KMS-11 (cell line): Measurements from ENCODE around the gene GABPB2.

Source experiments
- H2AFZ ChIP-seq: fragments of 200-600 bp; sonication (generic); 2 replicates; pipeline ENCODE4 v1.6.1; 2016; ENCODE audit warnings: antibody characterized with exemption, mixed run types, low read depth
- H3K27ac ChIP-seq: fragments of 200-600 bp; sonication (generic); 2 replicates; pipeline ENCODE4 v1.6.1; 2016; ENCODE audit warnings: mild to moderate bottlenecking, mixed run types
- H3K27me3 ChIP-seq: fragments of 200-600 bp; sonication (generic); 2 replicates; pipeline ENCODE4 v1.6.1; 2017; ENCODE audit warnings: mild to moderate bottlenecking, low read depth, mixed run types, moderate library complexity; ENCODE audit not compliant: insufficient read depth
- H3K36me3 ChIP-seq: fragments of 200-600 bp; sonication (generic); 2 replicates; pipeline ENCODE4 v1.6.1; 2017; ENCODE audit warnings: mild to moderate bottlenecking, mixed run types; ENCODE audit not compliant: insufficient read depth
- H3K4me1 ChIP-seq: fragments of 200-600 bp; sonication (generic); 2 replicates; pipeline ENCODE4 v1.6.1; 2016; ENCODE audit warnings: mild to moderate bottlenecking, low read depth, mixed run types; ENCODE audit not compliant: poor library complexity, severe bottlenecking
- H3K4me2 ChIP-seq: fragments of 200-600 bp; sonication (generic); 2 replicates; pipeline ENCODE4 v1.7.0; 2016; ENCODE audit warnings: mild to moderate bottlenecking, mixed run types
- H3K4me3 ChIP-seq: fragments of 200-600 bp; sonication (generic); IDR thresholded peaks from 2 replicates; pipeline ENCODE4 v1.6.1; 2017; ENCODE audit warnings: low read depth, low read length, mixed read lengths; ENCODE audit not compliant: insufficient read depth
- H3K79me2 ChIP-seq: fragments of 200-600 bp; sonication (generic); 2 replicates; pipeline ENCODE4 v1.6.1; 2016; ENCODE audit warnings: low read depth, mixed run types; ENCODE audit not compliant: insufficient read depth
- H3K9ac ChIP-seq: fragments of 200-600 bp; sonication (generic); 2 replicates; pipeline ENCODE4 v1.6.1; 2016; ENCODE audit warnings: mild to moderate bottlenecking, mixed run types
- H4K20me1 ChIP-seq: fragments of 200-600 bp; sonication (generic); 2 replicates; pipeline ENCODE4 v1.6.1; 2016; ENCODE audit warnings: mild to moderate bottlenecking, mixed run types; ENCODE audit not compliant: insufficient read depth
- TF ChIP-seq, protein P1 (sequence below): fragments of 200-600 bp; sonication (generic); conservative IDR thresholded peaks from 2 replicates; pipeline ENCODE4 v1.6.1; 2017; ENCODE audit warnings: low read depth, mild to moderate bottlenecking, antibody characterized with exemption, low read length, moderate library complexity, mixed read lengths

The GABPB2 gene

DNA sequence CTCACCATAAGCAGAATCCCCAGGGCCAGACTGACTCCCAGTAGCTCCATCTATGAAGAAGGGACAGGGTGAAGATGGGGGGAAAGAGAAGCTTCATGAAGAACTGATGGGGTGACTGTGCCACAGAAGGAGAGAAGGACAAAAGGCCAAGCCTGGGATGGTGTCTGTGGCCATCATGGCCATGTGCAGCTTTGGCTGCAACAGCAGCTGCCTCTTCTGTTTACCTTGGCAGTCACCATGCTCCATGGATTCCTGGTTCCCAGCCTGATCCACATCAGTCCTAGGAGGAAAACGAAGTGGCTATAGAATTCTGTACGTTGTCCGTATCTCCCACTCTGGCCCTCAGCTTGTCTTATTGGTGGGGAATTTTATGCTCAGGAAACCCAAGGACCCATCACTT is 63.8 kb downstream of the GABPB2 start:
- H3K27ac ChIP-seq, result no peak overlapping the region
- H3K27me3 ChIP-seq, result no peaks in the 10 kb centered on the region
- no peaks in the 10 kb centered on the region for H4K20me1 ChIP-seq
- H2AFZ ChIP-seq, result no peak overlapping the region
- H3K36me3 ChIP-seq, result no peaks in the 10 kb centered on the region
- TF ChIP-seq, protein P1, sequence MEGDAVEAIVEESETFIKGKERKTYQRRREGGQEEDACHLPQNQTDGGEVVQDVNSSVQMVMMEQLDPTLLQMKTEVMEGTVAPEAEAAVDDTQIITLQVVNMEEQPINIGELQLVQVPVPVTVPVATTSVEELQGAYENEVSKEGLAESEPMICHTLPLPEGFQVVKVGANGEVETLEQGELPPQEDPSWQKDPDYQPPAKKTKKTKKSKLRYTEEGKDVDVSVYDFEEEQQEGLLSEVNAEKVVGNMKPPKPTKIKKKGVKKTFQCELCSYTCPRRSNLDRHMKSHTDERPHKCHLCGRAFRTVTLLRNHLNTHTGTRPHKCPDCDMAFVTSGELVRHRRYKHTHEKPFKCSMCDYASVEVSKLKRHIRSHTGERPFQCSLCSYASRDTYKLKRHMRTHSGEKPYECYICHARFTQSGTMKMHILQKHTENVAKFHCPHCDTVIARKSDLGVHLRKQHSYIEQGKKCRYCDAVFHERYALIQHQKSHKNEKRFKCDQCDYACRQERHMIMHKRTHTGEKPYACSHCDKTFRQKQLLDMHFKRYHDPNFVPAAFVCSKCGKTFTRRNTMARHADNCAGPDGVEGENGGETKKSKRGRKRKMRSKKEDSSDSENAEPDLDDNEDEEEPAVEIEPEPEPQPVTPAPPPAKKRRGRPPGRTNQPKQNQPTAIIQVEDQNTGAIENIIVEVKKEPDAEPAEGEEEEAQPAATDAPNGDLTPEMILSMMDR, result no peak
- no peak overlapping the region for H3K4me2 ChIP-seq
- H3K9ac ChIP-seq, result no peak overlapping the region
- H3K4me1 ChIP-seq, result peaks cover 7% of the 10 kb centered on the region
- no peaks in the 10 kb centered on the region for H3K79me2 ChIP-seq
- no peak overlapping the region for H3K4me3 ChIP-seq

DNA sequence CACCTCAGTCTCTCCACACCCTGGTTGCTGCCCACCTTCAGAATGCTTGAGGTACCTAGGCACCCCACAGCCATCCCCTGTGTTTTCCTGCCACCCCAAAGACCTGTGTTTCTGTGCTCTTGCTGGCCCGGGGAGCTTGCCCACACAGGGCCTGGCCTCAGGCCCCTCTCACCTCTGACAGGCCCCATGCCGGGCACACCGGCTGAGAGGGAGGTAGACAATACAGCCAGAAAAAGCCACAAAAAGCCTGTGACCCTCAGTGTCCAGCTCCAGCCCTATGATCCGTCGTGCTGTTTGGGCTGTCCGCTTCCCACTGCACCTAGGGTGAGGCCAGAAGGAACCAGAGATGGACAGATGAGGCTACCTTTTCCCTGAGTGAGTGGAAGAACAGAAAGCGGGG is 64.4 kb downstream of the GABPB2 start:
- Histone ChIP-seq H3K27me3 (no peaks in the 10 kb centered on the region), H3K9ac (no peak overlapping the region), H4K20me1 (no peaks in the 10 kb centered on the region), H3K4me3 (no peak overlapping the region), H3K27ac (no peak overlapping the region), H3K79me2 (no peaks in the 10 kb centered on the region), H3K4me2 (no peak overlapping the region), H3K36me3 (no peaks in the 10 kb centered on the region), H2AFZ (no peak overlapping the region), H3K4me1 (peaks cover 7% of the 10 kb centered on the region)
- TF ChIP-seq, protein P1, result no peak

DNA sequence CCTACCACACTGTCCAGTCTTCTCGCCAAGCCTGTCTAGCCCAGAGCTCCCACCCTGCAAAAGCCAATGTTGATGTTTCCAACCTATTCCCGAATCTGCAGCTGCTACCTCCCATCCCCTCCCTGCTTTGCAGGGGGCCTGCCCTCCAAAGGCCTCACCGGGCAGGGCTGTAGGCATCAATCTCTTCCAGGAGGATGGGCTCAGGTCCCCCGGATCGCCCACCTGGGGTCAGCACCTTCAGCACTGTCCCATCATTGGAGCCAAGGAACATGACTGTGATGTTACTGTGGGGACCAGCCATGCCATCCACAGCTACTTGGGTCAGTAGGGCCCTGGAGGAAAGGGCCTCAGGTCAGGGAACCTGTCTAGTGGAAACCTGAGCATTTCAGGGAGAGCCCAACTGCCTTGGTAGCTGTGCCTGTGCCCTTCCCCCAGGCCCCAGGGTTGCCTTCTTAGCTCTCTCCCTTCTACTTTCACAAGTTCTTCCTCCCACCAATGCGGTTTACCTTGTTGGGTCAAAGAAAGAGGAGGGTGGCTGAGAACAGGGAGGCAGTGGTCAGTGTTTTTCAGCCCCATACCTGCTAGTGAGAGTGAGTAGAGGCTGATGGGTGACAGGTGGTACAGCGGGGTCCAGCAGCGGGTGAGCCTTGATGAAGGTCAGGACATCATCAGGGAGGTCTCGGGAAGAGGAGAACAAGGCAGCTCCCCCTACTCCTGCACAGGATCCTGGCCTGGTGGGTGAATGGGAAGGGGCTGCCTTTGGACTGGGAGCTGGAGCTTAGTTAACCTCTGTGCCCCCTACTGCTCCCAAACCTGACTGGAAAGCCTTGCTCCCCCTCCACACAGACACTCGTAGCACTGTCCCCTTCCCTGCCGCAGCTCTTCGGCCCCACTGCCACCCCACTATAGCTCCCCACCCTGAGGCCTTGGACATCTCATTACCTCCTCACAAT is 65.1 kb downstream of the GABPB2 start:
- TF ChIP-seq, protein P1, result peak; percentile 40; the same call in 1 of the 2 replicates
- Histone ChIP-seq H3K36me3 (no peaks in the 10 kb centered on the region), H2AFZ (no peak overlapping the region), H3K4me2 (no peak overlapping the region), H3K9ac (no peak overlapping the region), H3K27ac (no peak overlapping the region), H3K79me2 (no peaks in the 10 kb centered on the region), H3K4me1 (peaks cover 7% of the 10 kb centered on the region), H4K20me1 (no peaks in the 10 kb centered on the region), H3K4me3 (no peak overlapping the region), H3K27me3 (no peaks in the 10 kb centered on the region)

DNA sequence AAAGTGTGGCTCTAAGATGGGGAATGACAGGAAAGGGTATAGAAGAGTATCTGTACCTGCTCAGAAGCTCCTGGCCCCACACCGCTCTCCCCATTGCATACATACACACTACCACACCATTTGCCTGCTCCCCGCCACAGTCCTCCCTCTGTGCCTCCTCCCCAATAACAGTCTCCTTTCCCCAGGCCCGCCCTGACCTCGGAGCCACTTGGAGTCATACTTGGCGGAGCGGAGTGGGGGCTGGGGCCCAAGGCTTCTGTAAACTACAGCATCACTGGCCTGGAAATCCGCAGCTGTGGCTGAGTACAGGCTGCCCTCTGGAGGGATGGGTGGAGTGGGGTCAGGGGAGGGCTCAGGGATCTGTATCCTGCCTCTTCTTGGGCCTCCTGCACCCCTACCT is 67.2 kb downstream of the GABPB2 start:
- peaks cover 6% of the 10 kb centered on the region; the same call in 1 of the 2 replicates for H3K27me3 ChIP-seq
- TF ChIP-seq, protein P1, result no peak
- no peak overlapping the region for H3K4me2 ChIP-seq
- no peaks in the 10 kb centered on the region for H4K20me1 ChIP-seq
- H3K4me3 ChIP-seq, result no peak overlapping the region
- no peaks in the 10 kb centered on the region for H3K79me2 ChIP-seq
- H2AFZ ChIP-seq, result no peak overlapping the region
- peaks cover 7% of the 10 kb centered on the region for H3K4me1 ChIP-seq
- no peaks in the 10 kb centered on the region for H3K36me3 ChIP-seq
- H3K9ac ChIP-seq, result no peak overlapping the region
- H3K27ac ChIP-seq, result no peak overlapping the region
